ENCODE results near the gene LSAMP.

Gene LSAMP

DNA sequence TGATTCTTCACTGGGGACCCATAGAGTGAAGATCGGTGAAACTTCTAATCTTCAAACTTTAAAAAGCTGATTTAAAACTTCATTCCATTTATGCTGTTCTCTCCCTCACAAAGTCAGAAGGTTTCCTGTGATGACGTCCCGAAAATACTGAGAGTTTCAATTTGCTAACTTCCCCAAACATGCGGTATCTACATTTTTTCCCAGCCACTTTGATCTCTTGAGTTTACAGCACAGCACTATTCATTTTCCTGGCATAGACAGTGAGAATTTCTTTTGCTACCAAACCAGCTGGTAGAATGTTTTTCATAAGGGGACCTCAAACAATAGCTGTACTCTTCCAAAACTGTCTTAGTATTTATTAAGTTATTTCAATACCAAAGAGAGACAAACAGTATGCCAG is 156.8 kb downstream of the LSAMP start:
- DNase-seq (ENCODE audit: low spot score): no peak

DNA sequence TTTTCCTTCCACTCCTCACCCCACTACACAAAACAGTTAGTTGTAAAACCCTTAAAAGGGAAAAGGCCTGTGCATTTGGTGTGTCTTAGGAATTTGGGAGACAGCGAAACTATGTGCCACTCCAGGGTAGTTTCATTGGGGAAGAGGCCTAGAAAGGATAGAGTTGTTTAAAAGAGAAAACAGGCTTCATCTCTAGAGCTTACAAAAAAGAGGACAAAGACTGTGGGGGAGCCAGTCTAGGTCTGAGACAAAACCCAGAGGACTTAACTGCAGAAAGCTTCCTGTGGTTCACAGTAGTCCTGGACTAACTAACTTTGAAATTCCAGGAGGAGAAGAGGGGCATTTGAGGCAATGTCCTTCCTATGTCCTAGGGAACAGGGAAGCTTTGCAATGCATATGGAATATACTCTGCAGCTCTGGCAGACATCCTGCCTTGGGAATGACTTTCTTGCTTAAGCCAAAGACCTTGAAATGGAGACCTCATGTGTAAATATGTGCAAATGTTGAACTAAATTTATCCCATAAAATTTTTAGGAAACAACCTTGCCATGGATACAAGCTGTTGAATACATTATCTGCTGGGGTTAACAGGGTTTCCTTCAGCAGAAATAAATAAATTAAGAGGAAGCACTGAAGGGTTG is 159.4 kb downstream of the LSAMP start:
- DNase-seq (ENCODE audit: low spot score): no peak

DNA sequence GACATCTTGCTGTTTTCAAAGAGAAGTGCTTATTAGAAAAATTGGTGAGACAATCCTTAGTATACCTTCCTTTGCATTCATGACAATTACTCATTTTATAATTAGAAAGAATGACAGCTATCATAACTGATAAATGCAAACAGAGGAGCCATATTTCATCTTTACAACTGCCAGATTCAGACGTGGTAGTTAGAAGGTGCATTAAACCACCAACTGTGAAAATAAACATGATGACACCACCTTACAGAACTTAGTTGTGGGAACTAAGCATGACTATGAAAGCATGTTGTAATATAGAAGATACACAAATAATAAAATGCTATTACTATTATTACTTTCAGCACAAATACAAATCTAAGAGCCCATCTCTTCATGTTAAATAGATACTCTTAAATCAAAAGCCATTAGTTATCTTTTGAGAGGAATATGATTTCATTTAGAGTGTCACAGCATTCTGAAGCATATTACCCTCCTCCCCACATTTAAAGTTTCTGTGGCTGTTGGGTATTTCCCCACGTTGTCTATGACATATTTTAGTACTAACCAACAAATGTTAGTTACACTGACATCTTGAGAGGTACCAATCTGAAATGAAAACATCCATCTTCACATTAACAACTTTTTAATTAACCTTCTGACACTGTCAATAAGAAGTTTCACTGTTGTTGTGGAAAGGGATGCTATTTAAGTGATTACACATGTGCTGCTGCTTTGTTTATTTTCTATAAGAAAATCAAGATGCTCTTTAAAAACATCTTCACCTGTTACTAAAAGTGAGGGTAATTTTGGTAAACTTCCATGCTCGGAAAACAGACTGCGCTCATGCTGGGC is 163.8 kb downstream of the LSAMP start:
- no peak for DNase-seq (ENCODE audit: low spot score)

DNA sequence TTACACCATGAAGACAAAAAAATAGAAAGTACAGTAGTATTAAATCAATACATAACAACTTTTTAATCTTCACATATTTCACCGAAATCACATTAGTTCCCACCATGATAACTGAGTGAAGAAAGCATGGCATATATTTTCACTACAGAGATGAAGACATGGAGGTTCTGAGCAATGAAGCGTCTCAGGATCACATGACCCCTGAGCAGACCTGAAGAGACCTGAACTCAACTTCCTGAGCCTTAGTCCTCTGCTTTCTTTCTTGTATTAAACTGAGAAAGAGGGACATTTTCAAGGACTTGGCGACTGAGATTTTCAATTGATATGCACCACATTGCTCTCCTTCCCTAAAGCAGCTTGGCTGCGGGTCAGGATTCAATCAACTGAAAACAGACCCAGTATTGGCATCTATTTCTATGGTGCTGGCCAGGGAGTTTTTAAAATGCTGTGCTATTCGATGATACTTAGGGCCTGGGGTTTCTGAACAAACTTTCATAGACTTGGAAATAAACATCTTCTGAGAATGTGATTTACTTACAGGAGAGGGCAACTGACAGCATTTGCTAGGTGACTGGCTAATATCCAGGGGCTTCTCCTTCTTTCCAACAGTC is 165.1 kb downstream of the LSAMP start:
- no peak for DNase-seq (ENCODE audit: low spot score)

DNA sequence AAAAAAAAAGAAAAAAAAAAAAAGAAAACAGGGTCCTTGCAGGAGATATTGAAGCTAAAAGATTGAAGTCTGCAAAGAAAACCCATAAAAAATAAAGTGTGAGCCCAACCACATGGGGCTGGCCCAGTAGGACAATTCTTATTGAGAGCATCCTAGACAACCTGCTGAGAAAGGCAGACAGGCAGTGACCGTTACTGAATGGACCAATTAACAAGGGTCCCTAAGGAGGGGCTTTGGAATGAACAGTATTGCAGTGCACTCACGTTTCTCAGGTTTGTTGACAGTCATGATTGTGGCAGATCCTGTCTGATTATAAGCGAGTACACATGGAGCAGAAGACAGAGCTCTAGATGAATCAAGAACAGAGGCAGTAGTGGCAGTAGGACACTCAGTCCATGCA is 168.6 kb downstream of the LSAMP start:
- no peak for DNase-seq (ENCODE audit: low spot score)

DNA sequence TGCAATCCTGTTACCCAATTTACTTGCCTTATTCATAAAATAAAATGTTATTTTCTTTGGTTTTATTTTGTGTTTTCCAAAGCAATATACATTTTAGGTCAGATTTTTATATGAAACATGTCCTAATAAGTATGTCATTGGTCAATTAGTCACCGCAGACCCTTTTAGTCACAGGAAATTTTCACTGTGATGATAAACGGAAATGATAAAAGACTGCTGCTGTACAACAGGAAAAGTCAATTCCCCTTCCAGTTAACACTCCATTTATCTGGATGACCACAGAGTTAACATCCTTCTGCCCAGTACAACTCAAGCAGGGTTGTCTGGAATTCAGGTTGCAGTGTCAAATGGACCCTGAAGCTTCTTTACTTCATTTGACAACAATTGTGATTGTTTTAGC is 175.2 kb downstream of the LSAMP start:
- no peak for DNase-seq (ENCODE audit: low spot score)

DNA sequence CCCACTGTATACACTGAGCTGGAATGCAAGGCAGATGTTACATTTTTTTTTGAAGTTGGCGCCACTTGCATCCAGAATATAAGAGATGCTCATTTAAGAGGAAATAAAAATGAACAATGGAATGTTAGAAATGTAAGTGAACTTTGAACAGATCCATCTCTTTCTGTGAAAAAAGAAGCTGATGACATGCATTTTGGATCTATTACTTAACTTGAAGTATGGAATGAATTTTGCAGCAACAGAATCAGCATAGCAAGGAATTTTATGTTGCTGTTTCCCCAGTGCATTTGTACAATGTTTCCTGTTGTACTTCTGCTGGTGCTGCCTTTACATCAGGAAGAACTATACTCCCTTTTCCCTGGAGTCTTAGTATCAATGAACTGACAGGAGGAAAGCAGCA is 178.2 kb downstream of the LSAMP start:
- no peak for DNase-seq (ENCODE audit: low spot score)

DNA sequence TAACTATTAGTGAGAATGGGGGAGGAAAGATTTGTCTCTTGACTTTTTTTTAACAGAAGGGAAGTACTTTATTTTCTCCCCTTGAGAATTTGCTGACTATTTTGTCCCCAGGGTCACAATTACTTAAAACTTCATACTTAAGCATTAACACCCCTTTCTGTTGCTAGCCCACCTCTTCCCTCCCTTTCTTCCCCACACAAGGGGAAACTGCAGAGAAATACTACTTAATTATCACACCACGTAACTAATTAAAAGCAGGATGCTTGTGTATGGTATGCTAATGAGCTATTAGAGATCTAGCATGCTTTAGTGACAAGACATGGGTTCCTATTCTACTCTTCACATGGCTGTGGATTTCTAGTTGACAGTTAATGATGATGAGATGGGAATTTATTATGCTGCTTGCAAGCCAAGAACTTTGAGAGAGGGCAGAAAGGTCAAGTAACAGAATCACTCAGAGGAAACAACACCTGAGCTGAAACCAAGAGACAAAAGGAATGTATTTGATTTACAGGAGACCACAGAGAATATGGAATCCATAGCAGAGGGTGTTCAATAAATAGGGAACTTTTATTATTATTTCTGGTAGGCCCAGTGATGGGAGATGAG is 179.2 kb downstream of the LSAMP start:
- no peak for DNase-seq (ENCODE audit: low spot score)

DNA sequence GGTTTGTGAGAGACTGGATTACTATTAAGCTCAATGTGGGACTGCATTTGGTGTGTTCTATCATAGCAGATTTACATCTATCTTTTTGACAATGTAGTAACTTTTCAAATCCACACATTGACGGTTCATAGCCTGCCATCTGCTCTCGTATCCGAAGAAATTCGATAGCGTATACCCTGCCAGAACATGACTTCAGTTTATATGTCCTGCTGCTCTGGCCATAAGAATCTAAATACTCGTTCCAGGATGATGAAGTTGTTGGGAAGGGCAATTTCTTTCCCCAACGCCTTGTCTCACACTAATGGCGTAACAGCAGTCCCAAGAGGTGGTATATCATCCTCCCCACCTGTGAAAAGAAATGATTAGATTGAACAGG is 180.0 kb downstream of the LSAMP start:
- DNase-seq (ENCODE audit: low spot score): no peak

DNA sequence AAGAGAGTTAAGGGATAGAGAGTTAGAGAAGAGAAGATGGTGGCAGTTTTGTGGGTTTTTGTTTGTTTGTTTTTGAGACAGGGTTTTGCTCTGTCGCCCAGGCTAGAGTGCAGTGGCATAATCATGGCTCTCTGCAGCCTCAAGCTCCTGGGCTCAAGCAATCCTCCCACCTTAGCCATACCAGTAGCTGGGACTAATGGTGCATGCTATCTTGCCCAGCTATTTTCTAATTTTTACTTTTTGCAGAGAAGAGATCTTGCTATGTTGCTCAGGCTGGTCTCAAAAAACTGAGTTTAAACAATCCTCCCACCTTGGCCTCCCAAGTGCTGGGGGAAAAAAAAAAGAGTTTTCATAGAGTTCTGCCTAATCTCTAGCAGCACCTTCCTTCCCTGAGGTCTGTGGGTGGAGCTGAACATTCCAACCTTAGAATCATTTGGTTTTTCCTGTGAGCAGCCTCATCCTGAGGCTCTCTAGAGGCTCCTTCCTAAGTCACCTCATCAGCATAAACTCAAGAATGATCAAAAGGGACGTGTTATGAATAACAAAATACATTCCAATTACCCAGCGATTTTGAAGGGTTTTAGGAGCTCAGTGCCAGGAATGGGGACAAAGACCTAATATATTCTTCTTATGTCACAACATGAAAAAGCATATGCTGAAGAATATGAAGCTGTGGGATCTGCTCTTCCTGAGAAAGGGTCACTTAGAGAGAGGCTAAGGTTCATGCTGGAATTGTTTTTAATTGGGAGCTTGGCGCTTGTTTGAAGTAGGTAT is 180.6 kb downstream of the LSAMP start:
- no peak for DNase-seq (ENCODE audit: low spot score)

DNA sequence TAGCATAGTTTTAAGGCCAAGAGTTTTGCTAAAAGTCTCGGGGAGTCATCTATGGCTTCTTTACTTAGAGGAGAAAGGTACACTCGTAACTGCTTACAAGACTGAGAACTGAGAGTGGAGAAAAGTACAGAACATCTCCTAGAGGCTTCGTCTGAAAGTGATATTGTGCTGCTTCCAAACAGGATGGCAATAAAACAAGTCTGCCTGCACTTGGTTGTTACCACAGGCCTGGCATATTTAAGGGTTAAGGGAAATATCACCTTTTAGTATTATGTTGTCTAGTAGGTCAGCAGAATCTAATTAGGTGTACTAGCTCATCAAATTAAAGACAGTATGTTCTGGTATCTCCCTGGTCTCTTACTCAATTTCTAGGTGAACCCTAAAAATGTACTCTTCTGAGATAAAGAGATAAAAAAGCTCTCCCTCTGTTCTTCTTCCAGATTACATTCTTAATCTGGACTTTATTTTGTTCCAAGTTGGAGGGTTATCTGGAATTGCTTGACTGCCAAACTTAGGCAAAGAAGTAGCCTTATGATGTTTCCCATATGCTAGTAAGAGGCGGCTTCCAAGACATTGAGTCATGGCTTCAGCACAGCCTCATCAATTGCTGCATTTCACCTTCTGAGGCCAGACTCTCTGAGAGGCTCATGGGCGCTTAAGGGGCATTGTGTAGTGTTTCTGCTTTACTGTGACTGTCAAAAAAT is 181.3 kb downstream of the LSAMP start:
- no peak for DNase-seq (ENCODE audit: low spot score)

DNA sequence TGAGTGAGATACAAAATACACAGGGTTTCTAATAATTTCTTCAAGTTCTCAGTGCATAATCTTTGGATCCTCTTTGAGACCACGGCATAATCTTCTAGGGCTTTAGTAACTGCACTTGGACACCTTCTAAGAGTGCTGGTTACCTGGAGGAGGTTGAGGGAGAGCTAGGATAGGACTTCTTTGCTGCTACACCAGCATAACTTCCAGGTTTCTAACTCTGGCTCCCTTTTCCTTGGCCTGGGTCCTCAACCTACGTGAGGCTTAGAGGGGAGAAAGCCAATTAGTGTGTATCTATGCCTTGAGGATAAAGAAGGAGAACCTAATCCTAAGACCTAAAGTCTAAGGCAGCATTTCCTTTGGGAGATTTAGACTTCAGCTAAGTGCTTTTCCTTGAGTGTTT is 184.8 kb downstream of the LSAMP start:
- DNase-seq (ENCODE audit: low spot score): no peak

DNA sequence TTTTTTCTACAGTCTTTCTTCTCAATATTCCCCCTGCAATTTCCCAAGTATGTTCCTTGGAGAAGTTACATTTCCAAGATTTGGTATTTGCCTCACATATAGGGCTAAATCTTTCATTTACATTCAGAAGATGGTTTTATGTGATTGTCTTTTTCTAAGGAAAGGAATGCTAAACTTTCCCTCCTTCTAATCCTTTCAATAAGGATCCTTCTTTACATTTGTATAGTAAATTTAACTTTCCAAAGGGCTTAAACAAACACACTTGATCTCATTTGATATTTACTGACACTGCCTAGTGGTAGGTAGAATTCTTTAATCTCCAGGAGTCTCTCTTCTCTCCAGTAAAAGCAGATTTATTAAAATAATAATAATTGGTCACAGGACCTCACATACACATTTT is 185.3 kb downstream of the LSAMP start:
- no peak for DNase-seq (ENCODE audit: low spot score)

DNA sequence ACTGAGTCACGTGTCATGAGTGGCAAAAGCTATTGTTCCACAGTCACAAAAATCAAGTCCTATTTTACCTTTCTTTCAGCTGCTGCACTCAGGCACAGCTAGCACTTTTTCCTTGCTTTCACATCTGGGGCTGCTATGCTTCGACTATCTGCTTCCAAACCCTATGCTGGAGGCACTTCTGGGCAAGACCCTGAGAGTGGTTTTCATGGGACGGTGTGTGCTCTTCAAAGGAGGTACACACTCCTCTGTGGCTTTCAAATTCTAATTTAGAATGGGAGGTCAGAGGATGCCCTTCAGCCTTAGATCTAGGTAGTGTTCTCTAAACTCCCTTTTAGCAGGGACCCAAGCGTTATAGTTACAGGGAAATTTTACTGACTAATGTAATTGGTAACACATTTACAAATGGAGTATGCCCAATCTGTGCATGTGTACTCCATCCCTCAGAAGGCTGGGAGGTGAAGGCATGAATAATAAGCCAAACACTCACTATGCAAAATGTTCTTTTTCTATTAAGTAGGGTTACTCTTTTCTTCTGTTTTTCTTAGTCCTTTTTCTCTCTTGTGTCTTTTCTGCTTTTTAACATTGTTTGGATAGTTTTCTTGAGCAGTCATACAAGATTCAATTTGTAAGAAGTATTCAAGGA is 188.3 kb downstream of the LSAMP start:
- no peak for DNase-seq (ENCODE audit: low spot score)

DNA sequence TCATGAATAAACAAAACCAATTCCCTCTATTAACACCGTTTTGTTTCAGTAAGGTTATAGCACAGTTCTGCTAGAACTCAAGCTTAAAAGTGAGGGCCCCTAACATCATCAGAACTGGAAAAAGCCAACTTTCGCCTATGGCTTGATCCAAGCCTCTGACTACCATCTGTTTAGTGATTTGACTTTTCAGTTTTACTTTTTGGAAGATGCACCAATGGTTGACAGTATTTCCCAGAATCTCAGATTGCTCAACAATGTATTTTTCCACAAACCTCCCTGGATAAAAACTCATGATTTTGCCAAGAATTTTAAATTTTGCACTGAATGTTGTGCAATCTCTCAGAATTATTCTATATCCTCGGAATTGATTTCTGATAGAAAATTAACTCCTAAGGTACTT is 190.7 kb downstream of the LSAMP start:
- no peak for DNase-seq (ENCODE audit: low spot score)

DNA sequence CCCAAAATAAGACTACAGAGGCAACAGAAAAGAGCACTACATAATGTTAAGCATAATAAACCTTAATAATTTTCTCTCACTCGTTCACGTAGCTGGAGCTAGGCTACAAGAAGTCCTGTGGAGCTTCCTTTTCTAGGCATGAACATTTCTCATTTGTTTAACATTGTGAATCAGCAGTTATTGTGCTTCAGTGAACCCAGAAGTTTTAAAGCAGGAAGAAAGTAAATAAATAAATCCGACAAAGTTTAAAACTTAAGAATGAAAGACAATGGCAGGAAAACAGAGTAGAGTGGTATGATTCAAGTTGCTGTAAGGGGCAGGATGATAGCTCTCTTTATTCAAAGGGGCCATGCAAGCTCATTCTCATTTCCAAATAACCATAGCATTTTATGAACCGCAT is 191.8 kb downstream of the LSAMP start:
- no peak for DNase-seq (ENCODE audit: low spot score)

DNA sequence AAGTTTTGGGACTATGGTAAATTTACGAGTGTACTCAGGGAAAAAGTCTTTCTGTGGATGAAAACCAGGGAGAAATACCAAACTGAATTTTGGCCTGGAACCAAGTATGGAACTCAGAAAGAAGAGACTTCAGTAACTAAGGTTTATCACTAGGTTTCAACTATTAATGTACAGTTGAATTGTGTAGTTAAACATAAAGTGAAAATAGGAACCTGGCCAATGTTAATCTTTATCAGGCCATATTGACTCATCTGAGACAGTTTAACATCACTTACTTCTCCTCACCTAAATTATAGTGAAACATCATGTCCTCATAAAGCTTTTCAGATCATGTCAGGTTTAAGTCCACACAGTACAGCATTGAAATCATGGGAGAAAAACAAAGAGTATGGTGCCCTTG is 197.7 kb downstream of the LSAMP start:
- no peak for DNase-seq (ENCODE audit: low spot score)

DNA sequence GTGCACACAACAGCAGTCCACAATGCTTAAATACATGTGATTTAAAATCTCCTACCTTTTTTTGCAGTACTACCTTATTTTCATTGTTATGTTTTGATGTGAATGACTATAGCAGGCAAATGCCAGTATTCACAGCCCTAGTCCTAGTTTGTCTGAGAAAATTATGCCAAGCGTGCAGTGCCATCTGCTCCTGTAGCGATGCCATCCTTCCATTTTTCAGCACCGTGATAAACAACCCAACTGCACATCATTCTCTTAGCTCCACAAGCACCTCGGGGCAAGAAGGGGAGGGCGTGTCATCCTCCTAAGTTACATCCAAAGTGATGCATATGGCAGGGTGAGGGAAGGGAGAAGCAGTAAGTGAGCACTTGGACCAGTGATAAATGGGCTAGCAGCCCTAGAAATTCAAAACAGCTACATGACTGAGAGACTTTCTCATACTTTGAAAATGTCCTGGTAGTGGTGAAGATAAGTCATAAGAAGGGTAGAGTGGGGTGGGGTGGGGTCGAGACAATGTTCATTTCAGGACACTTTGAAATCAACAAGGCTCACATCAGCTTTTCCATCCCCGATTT is 198.8 kb downstream of the LSAMP start:
- DNase-seq (ENCODE audit: low spot score): no peak

DNA sequence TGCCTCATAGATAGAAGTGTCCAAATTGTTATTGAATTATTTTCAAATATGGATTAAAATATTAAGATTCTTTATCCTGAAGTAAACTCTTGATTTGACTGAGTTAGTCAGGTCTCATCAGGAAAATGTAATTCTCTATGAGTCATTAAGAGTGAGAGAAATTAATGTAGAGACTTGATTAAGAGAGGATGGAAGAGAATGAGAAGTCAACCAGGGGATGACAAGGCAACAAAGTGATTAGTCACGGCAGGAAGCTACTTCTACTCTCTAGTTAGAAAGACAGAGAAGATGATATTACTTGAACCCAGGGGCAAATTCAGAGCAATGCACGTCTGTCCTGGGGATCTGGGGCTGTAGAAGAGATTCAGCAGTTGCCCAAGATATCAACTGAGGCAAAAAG is 202.5 kb downstream of the LSAMP start:
- peak; percentile 2 for DNase-seq (ENCODE audit: low spot score)

DNA sequence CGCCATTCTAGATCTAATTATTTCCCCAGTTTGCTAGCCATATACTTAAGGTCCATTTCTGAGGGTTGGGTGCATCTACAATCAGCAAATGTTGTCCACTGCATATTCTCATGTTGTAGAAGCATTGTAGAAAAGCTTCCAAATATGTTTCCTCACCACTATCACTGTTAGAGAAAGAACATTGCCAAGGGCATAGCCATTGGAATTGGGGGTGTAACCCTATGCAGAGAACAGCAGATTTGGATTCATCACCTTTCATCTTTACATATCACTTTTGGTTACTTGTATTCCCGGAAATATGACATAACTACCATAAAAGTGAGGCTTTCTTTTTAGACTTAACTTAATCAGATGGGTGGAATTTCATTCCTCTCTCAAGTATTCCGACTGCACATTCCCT is 203.6 kb downstream of the LSAMP start:
- DNase-seq (ENCODE audit: low spot score): no peak

DNA sequence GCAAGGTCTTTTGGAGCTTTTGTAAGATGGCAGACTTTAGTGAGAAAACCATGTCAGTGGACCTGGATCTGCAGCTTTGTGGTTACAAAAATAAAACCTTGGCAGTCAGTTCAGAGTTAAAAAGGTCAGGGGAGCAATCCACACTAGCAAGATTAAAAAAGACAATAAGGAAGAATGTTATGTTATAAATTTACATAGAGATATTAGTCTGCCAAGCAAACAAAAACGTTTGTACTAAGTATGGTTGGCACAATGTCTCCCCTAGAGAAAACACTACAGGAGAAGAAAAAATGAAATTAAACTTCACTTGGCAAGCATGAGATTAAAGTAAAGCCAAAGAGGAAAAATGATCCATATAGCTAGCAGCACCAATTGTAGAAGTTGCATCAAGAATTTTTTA is 205.0 kb downstream of the LSAMP start:
- no peak for DNase-seq (ENCODE audit: low spot score)

Measured in RKO (cell line).